ENCODE measurements around the gene CYP8B1. TPM values are rescaled to one million over a fixed set of nuclear protein-coding genes. Genes with fewer than 3 reads are reported as not detected.

Gene CYP8B1, protein sequence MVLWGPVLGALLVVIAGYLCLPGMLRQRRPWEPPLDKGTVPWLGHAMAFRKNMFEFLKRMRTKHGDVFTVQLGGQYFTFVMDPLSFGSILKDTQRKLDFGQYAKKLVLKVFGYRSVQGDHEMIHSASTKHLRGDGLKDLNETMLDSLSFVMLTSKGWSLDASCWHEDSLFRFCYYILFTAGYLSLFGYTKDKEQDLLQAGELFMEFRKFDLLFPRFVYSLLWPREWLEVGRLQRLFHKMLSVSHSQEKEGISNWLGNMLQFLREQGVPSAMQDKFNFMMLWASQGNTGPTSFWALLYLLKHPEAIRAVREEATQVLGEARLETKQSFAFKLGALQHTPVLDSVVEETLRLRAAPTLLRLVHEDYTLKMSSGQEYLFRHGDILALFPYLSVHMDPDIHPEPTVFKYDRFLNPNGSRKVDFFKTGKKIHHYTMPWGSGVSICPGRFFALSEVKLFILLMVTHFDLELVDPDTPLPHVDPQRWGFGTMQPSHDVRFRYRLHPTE
- total RNA-seq: not detected in 3 replicates

DNA sequence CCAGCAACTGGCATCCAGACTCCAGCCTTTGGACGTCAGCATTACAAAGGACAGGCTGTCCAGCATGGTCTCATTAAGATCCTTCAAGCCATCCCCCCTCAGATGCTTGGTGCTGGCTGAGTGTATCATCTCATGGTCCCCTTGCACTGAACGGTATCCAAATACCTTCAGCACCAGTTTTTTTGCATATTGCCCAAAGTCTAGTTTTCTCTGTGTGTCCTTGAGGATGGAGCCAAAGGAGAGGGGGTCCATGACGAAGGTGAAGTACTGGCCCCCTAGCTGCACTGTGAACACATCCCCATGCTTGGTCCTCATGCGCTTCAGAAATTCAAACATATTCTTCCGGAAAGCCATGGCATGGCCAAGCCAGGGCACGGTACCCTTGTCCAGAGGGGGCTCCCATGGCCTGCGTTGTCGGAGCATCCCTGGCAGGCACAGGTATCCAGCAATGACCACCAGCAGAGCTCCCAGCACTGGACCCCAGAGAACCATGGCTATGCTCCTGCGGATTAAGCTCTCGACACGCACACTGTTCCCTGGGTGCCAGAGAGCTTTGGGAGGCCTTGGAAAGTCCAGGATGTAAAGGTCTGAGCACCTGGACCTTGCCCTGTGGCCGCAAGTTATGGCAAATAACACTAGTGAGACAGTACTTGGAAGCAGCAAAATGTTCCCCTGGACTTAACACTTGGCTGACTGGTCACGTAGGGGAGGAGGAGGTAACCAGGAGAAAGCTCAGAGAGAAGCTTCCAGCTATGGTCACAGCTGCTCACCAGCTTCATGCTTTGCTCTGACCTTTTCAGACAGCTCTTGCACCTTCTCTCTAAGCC is at the start of gene CYP8B1:
Gene CYP8B1, minus strand, starts transcription at position 555 of the 827 bp plus-strand sequence. Its CDS starts 63 bp downstream, at position 492.
- no peak within 1 kb of the TSS for H3K27ac Mint-ChIP-seq
- H3K4me3 Mint-ChIP-seq: no peak within 1 kb of the TSS
- no peak for DNase-seq (ENCODE audit: low spot score in 2 of 2, unreplicated experiment in 2 of 2)
- no peaks in the 10 kb centered on the region for H3K9me3 Mint-ChIP-seq
- TF ChIP-seq, protein P1, sequence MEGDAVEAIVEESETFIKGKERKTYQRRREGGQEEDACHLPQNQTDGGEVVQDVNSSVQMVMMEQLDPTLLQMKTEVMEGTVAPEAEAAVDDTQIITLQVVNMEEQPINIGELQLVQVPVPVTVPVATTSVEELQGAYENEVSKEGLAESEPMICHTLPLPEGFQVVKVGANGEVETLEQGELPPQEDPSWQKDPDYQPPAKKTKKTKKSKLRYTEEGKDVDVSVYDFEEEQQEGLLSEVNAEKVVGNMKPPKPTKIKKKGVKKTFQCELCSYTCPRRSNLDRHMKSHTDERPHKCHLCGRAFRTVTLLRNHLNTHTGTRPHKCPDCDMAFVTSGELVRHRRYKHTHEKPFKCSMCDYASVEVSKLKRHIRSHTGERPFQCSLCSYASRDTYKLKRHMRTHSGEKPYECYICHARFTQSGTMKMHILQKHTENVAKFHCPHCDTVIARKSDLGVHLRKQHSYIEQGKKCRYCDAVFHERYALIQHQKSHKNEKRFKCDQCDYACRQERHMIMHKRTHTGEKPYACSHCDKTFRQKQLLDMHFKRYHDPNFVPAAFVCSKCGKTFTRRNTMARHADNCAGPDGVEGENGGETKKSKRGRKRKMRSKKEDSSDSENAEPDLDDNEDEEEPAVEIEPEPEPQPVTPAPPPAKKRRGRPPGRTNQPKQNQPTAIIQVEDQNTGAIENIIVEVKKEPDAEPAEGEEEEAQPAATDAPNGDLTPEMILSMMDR (IDR thresholded peaks at IDR 0.05; ENCODE audit: unreplicated experiment): no peak
- peaks cover 13% of the 10 kb centered on the region for H3K4me1 Mint-ChIP-seq
- no peaks in the 10 kb centered on the region for H3K36me3 Mint-ChIP-seq
- H3K27me3 Mint-ChIP-seq (ENCODE audit: low read depth): peaks cover 25% of the 10 kb centered on the region

DNA sequence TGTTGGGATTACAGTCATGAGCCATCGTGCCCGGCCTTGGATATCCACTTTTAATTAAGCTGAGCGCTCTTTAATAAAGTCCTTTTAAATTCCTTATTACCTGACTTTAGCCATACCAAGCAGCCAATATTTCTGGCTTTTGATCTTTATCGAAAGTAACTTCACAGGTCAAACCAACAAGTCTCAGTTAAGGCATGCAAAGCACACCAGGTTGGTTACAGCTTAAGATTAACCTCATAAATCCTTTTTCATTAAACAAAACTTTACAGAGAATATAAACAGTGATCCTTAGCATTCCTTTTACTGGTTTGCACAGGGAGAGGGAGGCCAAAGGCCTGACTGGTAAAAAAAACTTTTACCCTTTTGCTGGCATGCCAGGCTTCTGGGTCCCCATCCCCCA is 47.9 kb upstream of the CYP8B1 start:
- H3K9me3 Mint-ChIP-seq: peaks cover 24% of the 10 kb centered on the region
- H3K4me3 Mint-ChIP-seq: no peak overlapping the region
- peaks cover 9% of the 10 kb centered on the region for H3K27me3 Mint-ChIP-seq (ENCODE audit: low read depth)
- H3K27ac Mint-ChIP-seq: no peak overlapping the region
- H3K4me1 Mint-ChIP-seq: no peaks in the 10 kb centered on the region
- TF ChIP-seq, protein P1 (IDR thresholded peaks at IDR 0.05; ENCODE audit: unreplicated experiment): no peak
- no peak for DNase-seq (ENCODE audit: low spot score in 2 of 2, unreplicated experiment in 2 of 2)
- no peaks in the 10 kb centered on the region for H3K36me3 Mint-ChIP-seq

DNA sequence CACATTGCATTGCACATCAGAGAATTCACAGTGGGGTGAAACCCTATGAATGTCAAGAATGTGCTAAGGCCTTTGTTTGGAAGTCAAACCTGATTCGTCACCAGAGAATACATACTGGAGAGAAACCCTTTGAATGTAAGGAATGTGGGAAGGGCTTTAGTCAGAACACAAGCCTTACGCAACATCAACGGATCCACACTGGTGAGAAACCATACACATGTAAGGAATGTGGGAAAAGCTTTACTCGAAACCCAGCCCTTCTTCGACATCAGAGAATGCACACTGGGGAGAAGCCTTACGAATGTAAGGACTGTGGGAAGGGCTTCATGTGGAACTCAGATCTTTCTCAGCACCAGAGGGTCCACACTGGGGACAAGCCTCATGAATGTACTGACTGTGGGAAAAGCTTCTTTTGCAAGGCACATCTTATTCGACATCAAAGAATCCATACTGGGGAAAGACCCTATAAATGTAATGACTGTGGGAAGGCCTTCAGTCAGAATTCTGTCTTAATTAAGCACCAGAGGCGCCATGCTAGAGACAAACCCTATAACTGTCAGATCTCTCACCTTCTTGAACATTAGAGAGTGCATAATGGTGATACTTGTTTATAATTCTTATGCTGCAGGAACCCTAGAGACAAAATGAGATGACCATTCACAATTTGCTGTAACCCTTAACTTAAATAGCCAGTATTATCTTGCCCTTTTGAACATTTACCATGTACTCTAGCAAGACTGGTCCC is 39.3 kb upstream of the CYP8B1 start:
- Mint-ChIP-seq H3K27me3 (ENCODE audit: low read depth) (no peaks in the 10 kb centered on the region), H3K4me1 (no peaks in the 10 kb centered on the region), H3K4me3 (no peak overlapping the region), H3K27ac (no peak overlapping the region), H3K9me3 (peaks cover 67% of the 10 kb centered on the region), H3K36me3 (peaks cover 3% of the 10 kb centered on the region)
- TF ChIP-seq, protein P1 (IDR thresholded peaks at IDR 0.05; ENCODE audit: unreplicated experiment): no peak
- DNase-seq (ENCODE audit: low spot score in 2 of 2, unreplicated experiment in 2 of 2): no peak

DNA sequence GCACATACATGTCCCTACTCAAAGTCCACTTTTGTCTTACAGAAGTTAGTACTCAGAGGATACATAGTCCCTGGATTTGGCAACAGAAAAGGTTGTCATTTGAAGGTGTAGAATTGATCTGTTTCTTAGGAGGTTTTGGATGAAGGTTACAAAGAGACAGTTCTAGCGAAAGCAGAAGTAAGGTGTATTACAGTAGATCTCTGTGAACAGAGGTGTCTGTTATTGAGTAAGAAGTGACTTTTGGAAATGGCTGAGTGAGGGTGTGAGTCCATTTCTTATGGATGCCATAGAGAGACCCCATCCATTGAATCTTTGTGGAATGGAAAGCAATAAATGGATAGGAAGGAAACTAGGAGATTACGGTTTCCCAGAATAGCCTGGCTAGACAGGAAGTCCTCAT is 35.9 kb upstream of the CYP8B1 start:
- H3K4me1 Mint-ChIP-seq: no peaks in the 10 kb centered on the region
- peaks cover 44% of the 10 kb centered on the region for H3K9me3 Mint-ChIP-seq
- no peak overlapping the region for H3K4me3 Mint-ChIP-seq
- TF ChIP-seq, protein P1 (IDR thresholded peaks at IDR 0.05; ENCODE audit: unreplicated experiment): no peak
- H3K27me3 Mint-ChIP-seq (ENCODE audit: low read depth): peaks cover 5% of the 10 kb centered on the region
- H3K36me3 Mint-ChIP-seq: peaks cover 3% of the 10 kb centered on the region
- no peak overlapping the region for H3K27ac Mint-ChIP-seq
- no peak for DNase-seq (ENCODE audit: low spot score in 2 of 2, unreplicated experiment in 2 of 2)

DNA sequence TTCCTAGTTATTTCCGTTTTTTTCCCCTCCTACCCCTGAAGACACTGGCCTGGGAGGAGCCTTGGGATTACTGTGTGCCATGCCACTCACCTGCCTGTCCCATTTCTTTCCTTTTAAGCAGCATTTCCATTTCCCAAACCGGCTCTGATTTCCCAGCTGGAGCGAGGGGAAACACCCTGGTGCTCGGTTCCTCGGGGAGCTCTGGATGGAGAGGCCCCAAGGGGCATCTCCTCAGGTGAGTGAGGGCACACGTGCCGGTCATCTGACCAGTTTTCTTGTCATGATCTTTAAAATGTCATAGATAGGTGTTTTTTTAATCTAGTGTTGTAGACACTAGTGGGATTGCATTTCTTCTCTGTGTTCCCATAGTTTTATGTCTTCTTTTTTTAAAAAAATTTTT is 33.0 kb upstream of the CYP8B1 start:
- Mint-ChIP-seq H3K4me1 (no peaks in the 10 kb centered on the region), H3K27me3 (ENCODE audit: low read depth) (peaks cover 23% of the 10 kb centered on the region), H3K9me3 (peaks cover 21% of the 10 kb centered on the region), H3K4me3 (no peak overlapping the region), H3K27ac (no peak overlapping the region), H3K36me3 (peaks cover 3% of the 10 kb centered on the region)
- DNase-seq (ENCODE audit: low spot score in 2 of 2, unreplicated experiment in 2 of 2): no peak
- TF ChIP-seq, protein P1 (IDR thresholded peaks at IDR 0.05; ENCODE audit: unreplicated experiment): no peak

All from mesothelial cell of epicardium (in vitro differentiated cells).